ENCODE data around the gene SEC63. TPM values are rescaled to one million over a fixed set of nuclear protein-coding genes. Genes with fewer than 3 reads are reported as not detected.
A peak's percentile ranks its signal among the peaks of the same experiment; 100 is the strongest.

The SEC63 gene
- total RNA-seq, 1 experiment from 2014 or later = 51.3 TPM

DNA sequence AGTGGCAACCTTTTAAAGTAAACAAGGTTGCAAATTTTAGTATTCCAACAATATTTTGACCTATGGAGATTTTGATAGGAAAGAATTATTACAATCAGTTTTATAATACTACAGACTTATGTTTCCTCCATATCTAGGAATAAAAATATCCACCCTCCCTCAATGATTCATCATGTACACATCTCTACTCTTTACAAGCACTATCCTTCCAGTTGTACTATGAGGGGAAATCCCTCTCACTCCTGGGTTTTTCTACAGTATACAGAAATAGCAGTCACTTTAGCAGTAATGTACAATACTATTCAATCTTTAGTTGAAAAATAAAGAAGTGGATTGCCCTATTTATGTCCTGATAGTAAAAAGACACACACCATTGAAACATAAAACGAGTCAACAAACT, 87.6 kb downstream of the SEC63 start:
- POLR2A ChIA-PET = no interaction called here
- no peaks in the 10 kb centered on the region for H3K9me3 ChIP-seq (ENCODE audit: control insufficient read depth in 1 of 2, insufficient read depth in 1 of 2, low read depth in 1 of 2, low read length in 2 of 2)
- H2AFZ ChIP-seq (ENCODE audit: low read depth, low read length, poor library complexity, severe bottlenecking) = no peak overlapping the region
- H3K79me2 ChIP-seq (ENCODE audit: insufficient read depth, low read length) = no peaks in the 10 kb centered on the region
- H3K9me2 ChIP-seq (ENCODE audit: insufficient read depth) = no peaks in the 10 kb centered on the region
- DNase-seq (ENCODE audit: low read depth, low spot score) = no peak
- no peak for TF ChIP-seq ZFX (IDR thresholded peaks at IDR 0.05)
- TF ChIP-seq, protein P1, sequence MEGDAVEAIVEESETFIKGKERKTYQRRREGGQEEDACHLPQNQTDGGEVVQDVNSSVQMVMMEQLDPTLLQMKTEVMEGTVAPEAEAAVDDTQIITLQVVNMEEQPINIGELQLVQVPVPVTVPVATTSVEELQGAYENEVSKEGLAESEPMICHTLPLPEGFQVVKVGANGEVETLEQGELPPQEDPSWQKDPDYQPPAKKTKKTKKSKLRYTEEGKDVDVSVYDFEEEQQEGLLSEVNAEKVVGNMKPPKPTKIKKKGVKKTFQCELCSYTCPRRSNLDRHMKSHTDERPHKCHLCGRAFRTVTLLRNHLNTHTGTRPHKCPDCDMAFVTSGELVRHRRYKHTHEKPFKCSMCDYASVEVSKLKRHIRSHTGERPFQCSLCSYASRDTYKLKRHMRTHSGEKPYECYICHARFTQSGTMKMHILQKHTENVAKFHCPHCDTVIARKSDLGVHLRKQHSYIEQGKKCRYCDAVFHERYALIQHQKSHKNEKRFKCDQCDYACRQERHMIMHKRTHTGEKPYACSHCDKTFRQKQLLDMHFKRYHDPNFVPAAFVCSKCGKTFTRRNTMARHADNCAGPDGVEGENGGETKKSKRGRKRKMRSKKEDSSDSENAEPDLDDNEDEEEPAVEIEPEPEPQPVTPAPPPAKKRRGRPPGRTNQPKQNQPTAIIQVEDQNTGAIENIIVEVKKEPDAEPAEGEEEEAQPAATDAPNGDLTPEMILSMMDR (IDR thresholded peaks at IDR 0.05 in 2 of 3, conservative IDR thresholded peaks at IDR 0.05 in 1 of 3; ENCODE audit: borderline replicate concordance in 1 of 3, insufficient read depth in 1 of 3, low read depth in 2 of 3, low read length in 2 of 3) = no peak
- TF ChIP-seq RAD21 (IDR thresholded peaks at IDR 0.05; ENCODE audit: low read depth) = no peak
- no peak for TF ChIP-seq SIN3A (IDR thresholded peaks at IDR 0.05; ENCODE audit: low read depth)
- H3K4me3 ChIP-seq (replicated peaks in 1 of 2; ENCODE audit: low read depth in 1 of 2, low read length in 2 of 2) = no peak overlapping the region
- H3K36me3 ChIP-seq (ENCODE audit: control insufficient read depth in 1 of 2, insufficient read depth in 2 of 2, low read length in 2 of 2) = peaks cover 4 to 6% of the 10 kb centered on the region in 2 experiments; a peak in 1 of 4 replicates
- intact Hi-C loops (cut with micrococcal nuclease) = no loop called here
- no peak overlapping the region for H3K27ac ChIP-seq (ENCODE audit: low read depth, low read length)
- no peaks in the 10 kb centered on the region for H3K27me3 ChIP-seq (ENCODE audit: insufficient read depth, low read length)
- no peaks in the 10 kb centered on the region for H4K20me1 ChIP-seq (ENCODE audit: insufficient read depth)
- no peaks in the 10 kb centered on the region for H3K4me1 ChIP-seq (ENCODE audit: control insufficient read depth in 1 of 2, insufficient read depth in 2 of 2, low read length in 2 of 2)
- RAD21 ChIA-PET (ENCODE audit: low non-redundant PET in 1 of 2, low total read pairs in 2 of 2, uncharacterized antibody in 2 of 2, unreplicated experiment in 2 of 2) = no interaction called here
- CTCF ChIA-PET = no interaction called here
- H3K4me2 ChIP-seq (ENCODE audit: low read length) = no peak overlapping the region
- H3K9ac ChIP-seq (ENCODE audit: low read length) = no peak overlapping the region
- no TSS peak for BruUV-seq (replicated peaks)
- no peak for ATAC-seq

DNA sequence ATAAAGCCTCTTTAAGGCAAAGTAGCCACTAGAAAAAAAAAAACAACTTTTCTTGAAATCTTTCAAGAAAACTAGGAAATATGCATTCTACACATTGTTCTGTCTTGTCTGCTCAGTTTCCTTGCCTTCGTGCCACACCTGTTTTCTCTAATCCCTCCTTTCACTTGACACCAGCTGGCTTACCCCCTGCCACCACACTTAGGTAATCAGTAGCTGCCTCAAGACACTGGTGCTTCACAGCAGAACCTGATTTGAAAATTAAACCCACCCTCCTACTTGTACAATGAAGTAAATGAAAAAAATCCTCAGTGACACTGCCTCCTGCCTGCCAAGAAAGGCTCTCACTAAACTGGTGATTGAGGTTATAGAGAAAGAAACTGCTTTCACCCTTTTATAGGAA, 88.1 kb downstream of the SEC63 start:
- no peaks in the 10 kb centered on the region for H3K4me1 ChIP-seq (ENCODE audit: control insufficient read depth in 1 of 2, insufficient read depth in 2 of 2, low read length in 2 of 2)
- no peak overlapping the region for H2AFZ ChIP-seq (ENCODE audit: low read depth, low read length, poor library complexity, severe bottlenecking)
- no TSS peak for BruUV-seq (replicated peaks)
- TF ChIP-seq EZH2 (IDR thresholded peaks at IDR 0.05) = no peak
- TF ChIP-seq, protein P1 (IDR thresholded peaks at IDR 0.05 in 2 of 3, conservative IDR thresholded peaks at IDR 0.05 in 1 of 3; ENCODE audit: borderline replicate concordance in 1 of 3, insufficient read depth in 1 of 3, low read depth in 2 of 3, low read length in 2 of 3) = peak in 2 of 3 experiments; percentile 11 to 32; a peak in 1 of 6 replicates
- no peaks in the 10 kb centered on the region for H3K79me2 ChIP-seq (ENCODE audit: insufficient read depth, low read length)
- H3K36me3 ChIP-seq (ENCODE audit: control insufficient read depth in 1 of 2, insufficient read depth in 2 of 2, low read length in 2 of 2) = peaks cover under 1 to 6% of the 10 kb centered on the region in 2 experiments; a peak in 1 of 4 replicates
- H3K9ac ChIP-seq (ENCODE audit: low read length) = no peak overlapping the region
- no peaks in the 10 kb centered on the region for H3K27me3 ChIP-seq (ENCODE audit: insufficient read depth, low read length)
- ChIA-PET CTCF (no interaction called here), RAD21 (ENCODE audit: low non-redundant PET in 1 of 2, low total read pairs in 2 of 2, uncharacterized antibody in 2 of 2, unreplicated experiment in 2 of 2) (no interaction called here), POLR2A (no interaction called here)
- no peak overlapping the region for H3K27ac ChIP-seq (ENCODE audit: low read depth, low read length)
- H3K9me3 ChIP-seq (ENCODE audit: control insufficient read depth in 1 of 2, insufficient read depth in 1 of 2, low read depth in 1 of 2, low read length in 2 of 2) = no peaks in the 10 kb centered on the region
- no peaks in the 10 kb centered on the region for H4K20me1 ChIP-seq (ENCODE audit: insufficient read depth)
- intact Hi-C loops (cut with micrococcal nuclease) = no loop called here
- no peak for DNase-seq (ENCODE audit: low read depth, low spot score)
- no peaks in the 10 kb centered on the region for H3K9me2 ChIP-seq (ENCODE audit: insufficient read depth)
- H3K4me3 ChIP-seq (replicated peaks in 1 of 2; ENCODE audit: low read depth in 1 of 2, low read length in 2 of 2) = no peak overlapping the region
- no peak for ATAC-seq
- H3K4me2 ChIP-seq (ENCODE audit: low read length) = no peak overlapping the region

Measured in HCT116 (cell line).